ENCODE measurements around the gene GMCL1.
A peak's percentile ranks its signal among the peaks of the same experiment; 100 is the strongest.
"Not testable (repeated sequence)": the region's sequence is repeated elsewhere in the genome, so short reads cannot be mapped to it uniquely, and the experiment has no call there.

Gene GMCL1

DNA sequence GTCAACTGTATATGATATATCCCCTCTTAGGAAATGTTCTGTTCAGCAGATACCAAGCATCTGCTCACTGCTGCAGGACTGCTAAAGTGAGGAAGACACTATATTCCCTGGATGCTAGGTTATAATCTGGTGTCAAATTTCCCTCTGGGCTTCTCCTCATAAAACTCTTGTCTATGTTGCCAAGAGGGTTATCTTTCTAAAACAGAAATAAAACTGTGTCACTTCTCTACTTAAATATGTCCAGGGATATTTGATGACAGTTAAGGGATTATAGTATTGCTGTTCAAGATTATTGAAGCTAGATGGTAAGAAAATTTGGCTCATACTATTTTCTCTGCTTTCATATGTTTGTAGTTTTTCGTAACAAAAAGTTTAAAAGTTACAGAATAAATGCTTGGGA lies 33.8 kb downstream of the GMCL1 start:
- DNase-seq = no peak

- DNase-seq = no peak
Measured at GRCh38 chr2:69888451-69888850, 59.0 kb downstream of the GMCL1 start.

- DNase-seq = no peak
Measured at GRCh38 chr2:69889302-69889701, 59.8 kb downstream of the GMCL1 start.

DNA sequence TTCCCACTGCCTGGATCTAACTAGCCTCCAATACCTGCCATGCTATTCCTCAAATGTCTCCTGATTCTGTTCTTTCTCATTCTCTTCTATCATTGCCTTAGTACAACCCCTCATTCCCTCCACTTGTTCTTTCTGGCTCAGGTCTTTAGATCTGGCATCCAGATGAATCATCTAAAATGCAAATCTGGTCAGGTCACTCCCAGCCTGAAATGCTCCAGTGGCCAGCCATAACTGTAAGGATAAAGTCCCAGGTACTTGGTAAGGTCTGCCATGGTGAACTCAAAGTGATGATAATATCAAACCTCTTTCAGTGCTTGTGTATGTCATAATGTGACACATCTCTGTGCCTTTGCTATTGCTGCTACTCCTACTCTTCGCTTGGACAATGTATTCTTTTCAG lies 61.4 kb downstream of the GMCL1 start:
- no peak for DNase-seq

- DNase-seq = not testable (repeated sequence)
Measured at GRCh38 chr2:69892838-69893424, 63.5 kb downstream of the GMCL1 start.

GRCh38 chr2:69893684-69894551 lies 64.5 kb downstream of the GMCL1 start, which contains the start of gene SNRNP27:
Gene SNRNP27, plus strand, starts transcription at chr2:69893956. Its CDS starts 29 bp downstream, at chr2:69893985.
- peak; percentile 78 for DNase-seq

DNA sequence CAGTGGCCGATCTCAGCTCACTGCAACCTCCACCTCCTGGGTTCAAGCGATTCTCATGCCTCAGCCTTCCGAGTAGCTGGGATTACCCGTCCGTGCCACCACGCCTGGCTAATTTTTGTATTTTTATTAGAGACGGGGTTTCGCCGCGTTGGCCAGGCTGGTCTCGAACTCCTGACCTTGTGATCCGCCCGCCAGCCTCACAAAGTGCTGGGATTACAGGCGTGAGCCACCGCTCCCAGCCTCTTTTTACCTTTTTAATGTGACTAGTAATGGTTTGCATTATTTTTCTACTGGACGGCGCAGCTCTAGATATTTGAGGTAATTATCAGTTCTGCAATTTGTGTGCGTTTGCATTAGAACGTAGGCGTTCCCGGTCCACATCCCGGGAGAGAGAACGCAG lies 65.3 kb downstream of the GMCL1 start:
- not testable (repeated sequence) for DNase-seq

- DNase-seq = peak; percentile 57
Measured at GRCh38 chr2:69902213-69902922, 72.9 kb downstream of the GMCL1 start.

DNA sequence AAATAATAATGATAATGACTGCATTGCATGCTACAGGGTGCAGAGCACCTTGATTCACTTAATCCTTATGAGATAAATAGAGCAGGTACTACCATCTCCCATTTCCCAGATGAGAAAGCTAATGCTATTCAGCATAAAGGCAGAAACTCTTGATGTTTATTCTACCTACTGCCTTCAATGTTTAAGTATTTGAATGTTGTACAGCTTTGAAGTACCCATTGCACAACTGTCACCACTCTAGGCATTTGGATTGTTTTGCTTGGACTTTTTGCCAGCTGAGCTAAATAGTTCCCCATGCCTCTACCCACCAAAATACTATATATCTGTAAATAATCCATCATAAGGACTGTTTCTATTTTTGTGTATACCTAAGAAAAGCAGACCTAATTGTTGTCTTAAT lies 77.8 kb downstream of the GMCL1 start:
- no peak for DNase-seq

GRCh38 chr2:69911985-69912563 lies 82.6 kb downstream of the GMCL1 start:
- DNase-seq = no peak

GRCh38 chr2:69914164-69914949 lies 84.9 kb downstream of the GMCL1 start:
- peak; percentile 100 for DNase-seq

GRCh38 chr2:69914950-69915945 lies 85.8 kb downstream of the GMCL1 start, which contains the start of gene MXD1:
Gene MXD1, plus strand, starts transcription at chr2:69915109. Its CDS starts 222 bp downstream, at chr2:69915331.
- peak; percentile 18 for DNase-seq

DNA sequence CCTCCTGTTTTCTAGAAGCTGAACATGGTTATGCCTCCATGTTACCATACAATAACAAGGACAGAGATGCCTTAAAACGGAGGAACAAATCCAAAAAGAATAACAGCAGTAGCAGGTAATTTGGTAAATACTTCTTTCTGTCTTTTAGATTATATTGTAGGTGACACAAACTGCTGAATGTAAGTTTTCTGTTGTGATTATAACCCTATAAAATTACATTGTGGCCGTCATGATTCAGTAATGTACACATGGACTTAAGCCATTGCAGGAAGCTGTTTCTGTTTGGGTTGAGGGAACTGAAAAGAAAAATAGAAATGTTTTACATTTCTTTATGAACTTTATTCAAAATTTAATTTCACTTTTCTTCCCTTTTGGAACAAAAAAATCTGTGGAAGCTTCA lies 86.6 kb downstream of the GMCL1 start:
- no peak for DNase-seq

- DNase-seq = no peak
Measured at GRCh38 chr2:69917852-69918251, 88.4 kb downstream of the GMCL1 start.

DNA sequence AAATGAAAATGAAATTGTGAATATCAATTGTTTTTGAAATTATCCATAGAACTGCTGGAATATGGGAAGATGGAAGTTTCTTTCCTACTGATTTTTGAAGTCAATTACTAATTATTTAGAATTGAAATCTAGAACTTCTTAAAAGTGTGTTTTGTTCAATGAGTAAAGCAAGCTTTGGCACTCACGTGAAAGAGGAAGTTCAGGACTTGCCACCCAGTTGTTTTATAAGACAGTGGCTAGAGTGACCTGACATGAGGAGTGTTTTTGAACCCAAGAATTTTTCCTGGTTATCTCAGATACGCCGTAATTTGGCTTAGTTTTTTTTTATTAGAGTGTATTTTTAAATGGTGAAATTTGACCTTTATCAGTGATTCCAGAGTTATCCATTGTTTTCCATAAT lies 88.9 kb downstream of the GMCL1 start:
- no peak for DNase-seq

DNA sequence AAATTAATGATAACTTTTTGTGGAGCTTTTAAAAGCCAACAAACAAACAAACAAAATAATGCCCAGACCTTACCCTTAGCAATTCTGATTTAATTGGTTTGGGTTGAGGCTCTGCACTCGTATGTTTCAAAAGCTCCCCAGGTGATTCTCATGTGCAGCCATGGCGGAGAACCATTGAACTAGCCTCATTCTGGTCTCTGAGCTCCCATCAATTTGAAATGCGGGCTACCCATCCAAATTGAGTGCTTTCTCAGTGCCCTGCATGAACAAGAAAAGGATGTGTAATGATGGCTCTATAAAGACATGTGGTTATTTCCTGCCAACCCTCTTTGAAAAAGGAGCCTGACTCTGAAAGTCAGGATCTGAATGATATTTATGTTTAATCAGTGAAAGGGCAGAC lies 93.7 kb downstream of the GMCL1 start:
- no peak for DNase-seq

DNA sequence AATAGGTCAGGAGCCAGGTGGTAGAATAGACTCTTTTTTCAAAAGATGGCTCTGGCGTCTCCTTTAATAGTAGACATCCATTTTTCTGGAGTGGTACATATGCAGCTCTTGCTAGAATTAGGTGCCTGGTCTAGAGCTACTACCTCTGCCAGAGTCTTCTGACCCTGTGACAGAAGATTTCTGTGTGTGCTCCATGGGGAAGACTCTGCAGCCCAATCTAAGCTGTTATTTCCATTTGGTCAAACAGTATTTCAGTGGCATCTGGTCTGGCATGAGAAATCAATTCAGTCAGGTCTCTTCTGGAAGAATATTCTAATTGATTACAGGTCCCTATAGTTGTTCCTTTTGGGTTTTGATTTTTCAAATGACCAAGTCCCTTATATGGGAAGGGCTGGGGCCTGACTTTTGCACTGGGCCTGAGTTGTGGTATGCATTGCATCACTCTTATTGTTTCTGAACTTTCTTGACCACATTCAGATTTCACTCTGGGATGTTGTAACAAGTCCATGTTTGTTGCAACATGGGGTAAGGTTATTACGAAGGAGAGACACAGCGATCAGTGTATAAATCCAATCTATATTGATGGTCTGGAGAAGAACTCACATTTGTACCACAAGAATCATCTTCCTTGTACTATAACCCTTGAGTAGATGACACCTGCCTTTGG lies 97.5 kb downstream of the GMCL1 start:
- no peak for DNase-seq

All from CD4-positive, alpha-beta T cell treated with Interferon gamma for 1 hour (primary cell).